CD4-positive, CD25-positive, alpha-beta regulatory T cell (primary cell): ENCODE results near the gene PLSCR2. TPM values are rescaled to one million over a fixed set of nuclear protein-coding genes. Genes with fewer than 3 reads are reported as not detected.
A peak's percentile ranks its signal among the peaks of the same experiment; 100 is the strongest.

Experiments used
- ATAC-seq, 2 donors: fragments of 150-1000 bp; cut with Tn5 transposase; one replicate each; pipeline ENCODE4 v1.10.0; 2021; ENCODE audit warnings: low read depth in 2 of 2, moderate number of reproducible peaks in 2 of 2, moderate library complexity in 1 of 2
- DNase-seq, 3 donors: peaks; one replicate each; pipeline versions ENCODE4 v3.0.0 to v3.0.0-alpha.2; 2012 to 2022; ENCODE audit warnings: mixed read lengths in 1 of 3
- H3K27ac ChIP-seq: one replicate; pipeline ENCODE4 v1.7.0; 2013; ENCODE audit warnings: mild to moderate bottlenecking, low read length; ENCODE audit not compliant: insufficient read depth, poor library complexity, severe bottlenecking
- H3K27me3 ChIP-seq: one replicate; pipeline ENCODE4 v1.7.0; 2013; ENCODE audit warnings: low read length; ENCODE audit not compliant: control insufficient read depth, insufficient read depth
- H3K36me3 ChIP-seq: one replicate; pipeline ENCODE4 v1.7.0; 2013; ENCODE audit warnings: mild to moderate bottlenecking, low read length, moderate library complexity; ENCODE audit not compliant: control insufficient read depth, insufficient read depth
- H3K4me1 ChIP-seq: 2 replicates; pipeline ENCODE4 v1.7.0; 2013; ENCODE audit warnings: mild to moderate bottlenecking, low read length; ENCODE audit not compliant: insufficient read depth, control insufficient read depth, poor library complexity, severe bottlenecking
- H3K4me3 ChIP-seq: one replicate; pipeline ENCODE4 v1.7.0; 2013; ENCODE audit warnings: low read depth, mild to moderate bottlenecking, low read length, moderate library complexity
- H3K9me3 ChIP-seq, 2 experiments: 1 replicate in 1 of 2; 2 replicates in 1 of 2; pipeline ENCODE4 v1.7.0; 2013; ENCODE audit warnings: low read length in 2 of 2, mild to moderate bottlenecking in 1 of 2, moderate library complexity in 1 of 2; ENCODE audit not compliant: control insufficient read depth in 2 of 2
- H3K27ac Mint-ChIP-seq, 3 donors: one replicate each; pipeline ENCODE4 v1.8.0; 2020 to 2022; ENCODE audit warnings: mild to moderate bottlenecking in 3 of 3, mixed read lengths in 3 of 3, moderate library complexity in 2 of 3
- H3K27me3 Mint-ChIP-seq: one replicate; pipeline ENCODE4 v1.8.0; 2022; ENCODE audit warnings: mild to moderate bottlenecking, mixed read lengths
- H3K36me3 Mint-ChIP-seq: one replicate; pipeline ENCODE4 v1.8.0; 2020; ENCODE audit warnings: mixed read lengths
- H3K4me1 Mint-ChIP-seq, 4 donors: one replicate each; pipeline ENCODE4 v1.8.0; 2020 to 2022; ENCODE audit warnings: mixed read lengths in 4 of 4, mild to moderate bottlenecking in 1 of 4
- H3K4me3 Mint-ChIP-seq, 4 donors: one replicate each; pipeline ENCODE4 v1.8.0; 2020 to 2022; ENCODE audit warnings: mild to moderate bottlenecking in 4 of 4, mixed read lengths in 4 of 4, moderate library complexity in 3 of 4
- H3K9me3 Mint-ChIP-seq, 7 donors: one replicate each; pipeline ENCODE4 v1.8.0; 2020 to 2022; ENCODE audit warnings: mixed read lengths in 7 of 7, mild to moderate bottlenecking in 3 of 7, moderate library complexity in 2 of 7
- polyA plus RNA-seq, 4 donors: library from polyadenylated mRNA; unstranded; fragments of 300-500 nt; fragmentation: Illumina TruSeq; gene quantifications; one replicate each; pipeline ENCODE4 v1.2.3, GENCODE V29; 2021
- total RNA-seq: library from RNA; stranded (reverse); gene quantifications from one replicate; pipeline ENCODE4 v1.2.3, GENCODE V29; 2022

The PLSCR2 gene
- total and polyA plus RNA-seq, 5 donors from 2014 or later, result 0.76 TPM; not detected in 4

GRCh38 chr3:146404436-146404835 is 64.9 kb downstream of the PLSCR2 start:
- Histone ChIP-seq H3K27me3 (no peaks in the 10 kb centered on the region), H3K4me1 (no peaks in the 10 kb centered on the region), H3K9me3 (no peaks in the 10 kb centered on the region), H3K36me3 (no peaks in the 10 kb centered on the region), H3K27ac (no peak overlapping the region), H3K4me3 (no peak overlapping the region)
- DNase-seq (no peak), ATAC-seq (no peak)
- Mint-ChIP-seq H3K27ac (no peak overlapping the region), H3K27me3 (no peaks in the 10 kb centered on the region), H3K4me3 (no peak overlapping the region), H3K4me1 (no peaks in the 10 kb centered on the region), H3K9me3 (peaks cover 0 to 14% (median 2%) of the 10 kb centered on the region in 7 donors), H3K36me3 (no peaks in the 10 kb centered on the region)

GRCh38 chr3:146403792-146404191 is 65.6 kb downstream of the PLSCR2 start:
- no peak for ATAC-seq
- Mint-ChIP-seq H3K4me1 (no peaks in the 10 kb centered on the region), H3K4me3 (no peak overlapping the region), H3K36me3 (no peaks in the 10 kb centered on the region), H3K27me3 (no peaks in the 10 kb centered on the region), H3K9me3 (peaks cover 0 to 12% (median 1%) of the 10 kb centered on the region in 7 donors), H3K27ac (no peak overlapping the region)
- no peak for DNase-seq
- no peaks in the 10 kb centered on the region for H3K27me3 ChIP-seq
- no peaks in the 10 kb centered on the region for H3K9me3 ChIP-seq
- no peaks in the 10 kb centered on the region for H3K36me3 ChIP-seq
- no peak overlapping the region for H3K4me3 ChIP-seq
- no peaks in the 10 kb centered on the region for H3K4me1 ChIP-seq
- H3K27ac ChIP-seq, result no peak overlapping the region

- no peak overlapping the region for H3K4me3 ChIP-seq
- Mint-ChIP-seq H3K27ac (no peak overlapping the region), H3K9me3 (peaks cover 0 to 2% (median 0%) of the 10 kb centered on the region in 7 donors), H3K36me3 (no peaks in the 10 kb centered on the region), H3K27me3 (no peaks in the 10 kb centered on the region), H3K4me3 (no peak overlapping the region), H3K4me1 (peaks cover 0 to 2% (median 0%) of the 10 kb centered on the region in 4 donors)
- ATAC-seq (peak in 1 of 2 donors; percentile 60), DNase-seq (peak in 1 of 3 donors; percentile 7)
- H3K9me3 ChIP-seq, result no peaks in the 10 kb centered on the region
- no peaks in the 10 kb centered on the region for H3K27me3 ChIP-seq
- no peaks in the 10 kb centered on the region for H3K4me1 ChIP-seq
- no peaks in the 10 kb centered on the region for H3K36me3 ChIP-seq
- no peak overlapping the region for H3K27ac ChIP-seq
Measured at GRCh38 chr3:146396792-146397191, 72.6 kb downstream of the PLSCR2 start.

DNA sequence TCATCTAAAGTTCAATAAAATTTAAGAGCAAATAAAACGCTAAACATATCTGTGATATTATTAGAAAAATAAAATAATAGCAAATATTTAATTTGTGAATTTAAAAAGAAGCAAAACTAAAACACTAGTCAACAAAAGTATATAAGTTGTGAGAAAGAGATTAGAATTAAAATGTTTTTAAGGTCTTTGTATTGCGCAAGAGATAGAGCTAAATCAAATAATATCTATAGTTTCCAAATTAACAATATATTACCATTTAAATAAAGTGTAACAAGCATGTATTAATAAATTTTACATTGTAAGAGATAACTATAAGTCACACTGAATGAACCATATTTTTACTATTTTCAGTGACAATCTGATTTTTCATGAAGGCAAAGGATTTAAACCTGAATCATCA is 74.2 kb downstream of the PLSCR2 start:
- Mint-ChIP-seq H3K27ac (no peak overlapping the region), H3K4me1 (peaks cover 0 to 2% (median 0%) of the 10 kb centered on the region in 4 donors), H3K27me3 (no peaks in the 10 kb centered on the region), H3K4me3 (no peak overlapping the region), H3K9me3 (peaks cover 0 to 2% (median 0%) of the 10 kb centered on the region in 7 donors), H3K36me3 (no peaks in the 10 kb centered on the region)
- Histone ChIP-seq H3K36me3 (no peaks in the 10 kb centered on the region), H3K4me3 (no peak overlapping the region), H3K27ac (no peak overlapping the region), H3K9me3 (no peaks in the 10 kb centered on the region), H3K4me1 (no peaks in the 10 kb centered on the region), H3K27me3 (no peaks in the 10 kb centered on the region)
- no peak for ATAC-seq
- DNase-seq, result no peak

- Histone ChIP-seq H3K36me3 (no peaks in the 10 kb centered on the region), H3K27me3 (no peaks in the 10 kb centered on the region), H3K27ac (no peak overlapping the region), H3K4me3 (no peak overlapping the region), H3K4me1 (no peaks in the 10 kb centered on the region), H3K9me3 (no peaks in the 10 kb centered on the region)
- Mint-ChIP-seq H3K4me1 (no peaks in the 10 kb centered on the region), H3K27me3 (no peaks in the 10 kb centered on the region), H3K4me3 (no peak overlapping the region), H3K36me3 (no peaks in the 10 kb centered on the region), H3K27ac (no peak overlapping the region), H3K9me3 (peaks cover 0 to 3% (median 0%) of the 10 kb centered on the region in 7 donors)
- DNase-seq (no peak), ATAC-seq (no peak)
Measured at GRCh38 chr3:146390957-146391356, 78.4 kb downstream of the PLSCR2 start.

DNA sequence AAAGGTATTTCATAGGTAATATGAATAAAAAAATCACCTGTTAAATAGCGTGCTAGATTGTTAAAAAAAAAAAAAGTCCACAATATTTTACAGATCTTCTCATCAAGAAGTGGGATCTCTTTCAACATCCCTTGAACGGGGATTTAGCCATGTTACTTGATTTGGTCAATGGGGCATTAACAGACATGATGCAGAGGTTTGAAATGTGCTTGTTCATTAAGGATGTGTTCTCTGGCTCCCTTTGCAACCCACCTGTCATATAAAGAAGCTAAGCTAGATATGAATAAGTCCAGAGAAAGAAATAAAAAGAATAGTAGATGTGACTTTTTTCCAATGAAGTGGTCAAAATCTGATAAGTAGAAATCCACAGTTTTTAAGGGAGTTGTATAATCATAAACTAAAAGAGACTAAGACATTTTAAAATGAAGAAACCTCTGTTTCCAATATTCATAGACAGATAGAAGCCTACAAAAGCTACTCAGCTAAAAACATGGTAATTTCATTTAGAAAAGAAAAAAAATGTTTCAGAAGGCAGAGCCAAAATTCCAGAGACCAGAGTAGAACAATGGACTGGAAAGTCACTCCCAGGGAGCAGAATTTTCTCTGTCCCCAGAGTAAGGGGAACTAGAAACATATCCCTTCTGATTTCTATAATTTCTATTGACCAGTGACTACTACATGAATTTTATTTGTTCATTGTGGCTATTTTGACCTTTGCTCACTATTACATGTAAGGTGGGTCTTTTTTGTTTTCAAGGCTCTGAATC is 79.2 kb downstream of the PLSCR2 start:
- Mint-ChIP-seq H3K27me3 (no peaks in the 10 kb centered on the region), H3K4me1 (no peaks in the 10 kb centered on the region), H3K36me3 (no peaks in the 10 kb centered on the region), H3K4me3 (no peak overlapping the region), H3K27ac (no peak overlapping the region), H3K9me3 (peaks cover 0 to 3% (median 0%) of the 10 kb centered on the region in 7 donors)
- ATAC-seq, result no peak
- Histone ChIP-seq H3K27ac (no peak overlapping the region), H3K27me3 (no peaks in the 10 kb centered on the region), H3K36me3 (no peaks in the 10 kb centered on the region), H3K9me3 (no peaks in the 10 kb centered on the region), H3K4me1 (no peaks in the 10 kb centered on the region), H3K4me3 (no peak overlapping the region)
- DNase-seq, result no peak

- DNase-seq, result no peak
- Histone ChIP-seq H3K27ac (no peak overlapping the region), H3K27me3 (no peaks in the 10 kb centered on the region), H3K4me3 (no peak overlapping the region), H3K4me1 (no peaks in the 10 kb centered on the region), H3K9me3 (no peaks in the 10 kb centered on the region), H3K36me3 (no peaks in the 10 kb centered on the region)
- no peaks in the 10 kb centered on the region for H3K4me1 Mint-ChIP-seq
- H3K4me3 Mint-ChIP-seq, result no peak overlapping the region
- no peak overlapping the region for H3K27ac Mint-ChIP-seq
- peaks cover 0 to 4% (median 0%) of the 10 kb centered on the region in 7 donors for H3K9me3 Mint-ChIP-seq
- no peaks in the 10 kb centered on the region for H3K36me3 Mint-ChIP-seq
- no peak for ATAC-seq
- no peaks in the 10 kb centered on the region for H3K27me3 Mint-ChIP-seq
Measured at GRCh38 chr3:146387566-146387965, 81.8 kb downstream of the PLSCR2 start.

DNA sequence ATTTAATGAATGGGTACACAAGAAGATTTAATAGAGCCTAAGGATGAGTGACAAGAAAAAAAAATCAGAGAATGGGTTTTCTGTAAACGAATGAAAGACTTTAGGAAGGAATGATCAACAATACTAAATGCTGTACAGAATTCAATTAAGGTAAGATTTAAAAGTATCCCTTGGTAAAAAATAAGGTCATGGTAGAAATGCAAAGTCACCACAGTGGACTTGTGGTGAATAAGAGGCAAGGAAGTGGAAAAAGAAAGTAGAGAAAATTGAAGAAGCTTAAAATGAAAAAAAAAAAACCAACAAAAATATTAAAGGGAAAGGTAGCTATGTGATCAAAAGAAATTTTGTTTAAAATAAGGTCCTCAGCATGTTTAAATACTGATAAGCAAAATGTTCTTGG is 82.4 kb downstream of the PLSCR2 start:
- ATAC-seq, result no peak
- Histone ChIP-seq H3K27me3 (no peaks in the 10 kb centered on the region), H3K36me3 (no peaks in the 10 kb centered on the region), H3K27ac (no peak overlapping the region), H3K9me3 (no peaks in the 10 kb centered on the region), H3K4me3 (no peak overlapping the region), H3K4me1 (no peaks in the 10 kb centered on the region)
- no peaks in the 10 kb centered on the region for H3K36me3 Mint-ChIP-seq
- DNase-seq, result no peak
- no peaks in the 10 kb centered on the region for H3K4me1 Mint-ChIP-seq
- H3K27me3 Mint-ChIP-seq, result no peaks in the 10 kb centered on the region
- H3K27ac Mint-ChIP-seq, result peak overlapping the region in 1 of 3 donors; percentile 45
- peaks cover 0 to 4% (median 0%) of the 10 kb centered on the region in 7 donors for H3K9me3 Mint-ChIP-seq
- no peak overlapping the region for H3K4me3 Mint-ChIP-seq
